Bronchus fibroblast of lung (primary cell): ENCODE results near the gene TMCO5A. TPM values are rescaled to one million over a fixed set of nuclear protein-coding genes. Genes with fewer than 3 reads are reported as not detected.

Experiments used
- total RNA-seq: library from RNA; depleted of rRNA; stranded (reverse); fragments of >200 nt; gene quantifications from 2 replicates; pipeline ENCODE4 v1.2.3, GENCODE V29; 2015

TMCO5A gene
- total RNA-seq = not detected in 2 replicates

DNA sequence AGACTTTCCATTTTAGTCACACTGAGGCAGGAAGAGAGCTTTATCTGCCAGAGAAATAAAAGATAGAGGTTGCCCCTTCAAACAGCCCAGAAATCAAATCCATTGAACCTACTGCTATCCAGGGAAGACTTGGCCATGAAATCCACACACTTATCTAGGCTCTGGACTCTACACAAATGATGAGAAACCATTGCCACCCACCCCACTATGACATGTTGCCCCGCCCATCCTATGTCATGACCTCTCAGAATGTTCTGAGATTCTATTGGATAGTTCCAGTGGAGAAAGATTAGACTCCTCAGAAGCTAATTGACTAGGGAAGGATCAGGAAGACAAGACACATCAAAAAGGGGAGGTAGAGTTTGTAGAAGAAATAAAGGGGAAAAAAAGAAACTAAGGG lies at the start of gene TMCO5A:
Gene TMCO5A (plus strand): TSS at position 301 of the 400 bp plus-strand sequence. CDS start 1,684 bp downstream, outside the sequence.

